ENCODE measurements around the gene MVB12B.

MVB12B gene

DNA sequence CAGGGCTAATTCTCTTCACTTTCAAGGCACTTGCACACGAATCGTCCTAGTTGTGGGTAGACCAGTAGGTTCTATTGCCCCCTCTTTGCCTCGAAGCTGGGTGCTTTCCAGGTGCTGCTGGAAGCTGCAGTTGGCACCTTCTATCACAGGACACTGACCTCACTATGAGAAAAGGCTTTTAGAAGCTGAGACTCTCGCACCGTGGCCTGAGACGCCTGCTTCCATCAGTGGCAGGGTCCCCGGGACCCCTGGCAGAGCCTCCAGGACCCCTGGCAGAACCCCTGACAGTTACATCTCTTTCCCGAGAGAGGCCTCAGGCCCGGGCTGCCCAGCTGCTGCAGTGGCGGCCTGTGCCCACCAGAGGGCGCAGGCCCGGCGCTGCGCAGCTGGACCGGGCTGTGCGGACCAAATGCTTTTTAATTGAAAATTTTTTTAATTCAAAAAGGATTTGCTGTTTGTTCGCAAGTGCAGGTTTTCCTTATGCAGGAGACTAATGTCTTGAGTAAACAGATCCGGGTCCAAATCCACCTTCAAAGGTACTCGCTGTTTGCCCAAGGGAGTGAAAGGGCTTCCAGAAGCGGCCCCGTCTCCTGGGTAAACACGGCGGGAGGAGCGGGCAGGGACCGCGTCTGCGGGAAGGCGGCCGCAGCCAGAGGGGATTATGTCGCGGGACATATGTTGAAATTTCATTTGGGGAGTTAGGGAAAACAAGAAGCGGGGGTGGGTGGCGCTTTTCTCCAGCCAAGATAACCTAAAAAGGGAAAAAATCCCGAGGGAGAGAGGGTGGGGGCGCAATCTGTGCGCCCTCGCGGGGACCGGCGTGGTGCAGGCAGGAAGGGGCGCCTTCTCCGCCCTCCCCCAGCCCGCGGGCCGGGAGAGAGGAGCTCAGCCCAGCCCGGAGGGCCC is 172.6 kb downstream of the MVB12B start:
- H3K9me3 ChIP-seq (ENCODE audit: insufficient read depth, low read depth, low read length): peaks cover 7% of the 10 kb centered on the region
- no peak overlapping the region for H4K8ac ChIP-seq (ENCODE audit: low read depth, low read length)
- H3K27ac ChIP-seq (ENCODE audit: low read depth, low read length): no peak overlapping the region
- H3K4me3 ChIP-seq (ENCODE audit: low read depth, low read length): no peak overlapping the region
- no peak overlapping the region for H2BK120ac ChIP-seq (ENCODE audit: insufficient read depth, low read length, poor library complexity)
- H4K12ac ChIP-seq (ENCODE audit: low read depth, low read length): no peak overlapping the region
- peak in 1 of 2 donors; percentile 63 for DNase-seq
- WGBS (ENCODE audit: extremely low coverage, insufficient coverage, insufficient read length): no CpG with 5 or more reads among the region's 46 CpGs
- H3K4ac ChIP-seq (ENCODE audit: low read depth, low read length): no peak overlapping the region
- peaks cover 3 to 11% of the 10 kb centered on the region in 2 experiments for H3K4me1 ChIP-seq (ENCODE audit: control insufficient read depth in 1 of 2, insufficient read depth in 2 of 2, low read length in 2 of 2)
- no peak overlapping the region for H2BK5ac ChIP-seq (ENCODE audit: low read depth, low read length, poor library complexity)
- no peak overlapping the region for H4K91ac ChIP-seq (ENCODE audit: low read depth, low read length)
- H2BK12ac ChIP-seq (ENCODE audit: low read length): no peak overlapping the region
- peaks cover 12% of the 10 kb centered on the region for H3K27me3 ChIP-seq (ENCODE audit: insufficient read depth, low read length)
- H3K4me2 ChIP-seq (ENCODE audit: low read length): peak overlapping the region; percentile 77
- H3K9ac ChIP-seq (ENCODE audit: low read length): peak overlapping the region; percentile 20
- no peak overlapping the region for H2AFZ ChIP-seq (ENCODE audit: insufficient read depth, low read length, poor library complexity)
- no peak overlapping the region for H3K23ac ChIP-seq (ENCODE audit: low read length)
- H2AK5ac ChIP-seq (ENCODE audit: low read length): no peak overlapping the region
- peaks cover 7% of the 10 kb centered on the region for H3K79me1 ChIP-seq (ENCODE audit: low read length)
- H3K18ac ChIP-seq (ENCODE audit: low read length): no peak overlapping the region
- peaks cover 10% of the 10 kb centered on the region in 2 experiments for H3K36me3 ChIP-seq (ENCODE audit: control insufficient read depth in 1 of 2, insufficient read depth in 2 of 2, low read length in 2 of 2)
- no peak overlapping the region for H3K14ac ChIP-seq (ENCODE audit: low read length)
- H3K79me2 ChIP-seq (ENCODE audit: control insufficient read depth, insufficient read depth, low read length, poor library complexity): no peaks in the 10 kb centered on the region

DNA sequence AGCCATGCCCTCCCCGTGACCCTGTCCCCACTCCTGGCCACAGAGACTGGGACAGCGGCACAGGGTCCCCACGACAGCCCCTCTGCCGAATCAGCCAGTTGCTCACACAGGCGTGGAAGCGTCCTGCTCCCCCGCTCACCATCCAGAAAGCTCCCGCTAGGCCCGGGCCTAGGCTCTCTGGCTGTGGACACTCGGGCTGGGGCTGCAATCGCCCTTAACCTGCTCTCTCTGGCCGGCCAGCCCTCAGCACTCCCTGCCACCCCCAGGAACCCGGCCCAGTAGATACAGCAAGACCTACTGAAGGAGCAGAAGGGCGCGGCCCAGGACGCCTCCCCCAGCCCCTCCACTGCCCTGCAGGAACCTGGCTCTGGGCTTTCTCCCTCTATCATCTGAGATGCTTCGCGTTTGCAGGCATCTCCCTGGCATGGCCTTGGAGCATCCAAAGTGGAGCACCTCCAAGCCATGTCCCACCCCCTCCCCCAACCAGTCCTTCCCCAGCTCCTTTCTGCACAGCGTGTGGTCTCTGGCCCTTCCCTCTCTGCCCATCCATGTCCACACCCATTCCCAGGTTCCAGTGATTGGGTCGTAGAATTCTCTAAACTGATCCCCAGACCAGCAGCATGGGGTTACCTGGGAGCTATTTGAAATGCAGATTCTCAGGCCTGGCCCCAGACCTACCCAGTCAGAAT is 173.4 kb downstream of the MVB12B start:
- Histone ChIP-seq H4K91ac (ENCODE audit: low read depth, low read length) (no peak overlapping the region), H3K14ac (ENCODE audit: low read length) (no peak overlapping the region), H3K79me2 (ENCODE audit: control insufficient read depth, insufficient read depth, low read length, poor library complexity) (no peaks in the 10 kb centered on the region), H3K4me1 (ENCODE audit: control insufficient read depth in 1 of 2, insufficient read depth in 2 of 2, low read length in 2 of 2) (peaks cover 3 to 11% of the 10 kb centered on the region in 2 experiments), H2AK5ac (ENCODE audit: low read length) (no peak overlapping the region), H3K4ac (ENCODE audit: low read depth, low read length) (no peak overlapping the region), H2BK12ac (ENCODE audit: low read length) (no peak overlapping the region), H3K9me3 (ENCODE audit: insufficient read depth, low read depth, low read length) (peaks cover 9% of the 10 kb centered on the region), H2BK120ac (ENCODE audit: insufficient read depth, low read length, poor library complexity) (no peak overlapping the region), H3K27me3 (ENCODE audit: insufficient read depth, low read length) (peaks cover 12% of the 10 kb centered on the region), H2BK5ac (ENCODE audit: low read depth, low read length, poor library complexity) (no peak overlapping the region), H3K23ac (ENCODE audit: low read length) (no peak overlapping the region), H2AFZ (ENCODE audit: insufficient read depth, low read length, poor library complexity) (no peak overlapping the region), H3K4me3 (ENCODE audit: low read depth, low read length) (no peak overlapping the region), H3K27ac (ENCODE audit: low read depth, low read length) (no peak overlapping the region), H3K36me3 (ENCODE audit: control insufficient read depth in 1 of 2, insufficient read depth in 2 of 2, low read length in 2 of 2) (peaks cover 15% of the 10 kb centered on the region in 2 experiments), H3K79me1 (ENCODE audit: low read length) (peaks cover 7% of the 10 kb centered on the region), H3K18ac (ENCODE audit: low read length) (no peak overlapping the region), H3K9ac (ENCODE audit: low read length) (peak overlapping the region; percentile 20), H4K8ac (ENCODE audit: low read depth, low read length) (no peak overlapping the region), H4K12ac (ENCODE audit: low read depth, low read length) (no peak overlapping the region), H3K4me2 (ENCODE audit: low read length) (peak overlapping the region; percentile 77)
- no peak for DNase-seq
- no CpG with 5 or more reads among the region's 20 CpGs for whole genome bisulfite sequencing (ENCODE audit: extremely low coverage, insufficient coverage, insufficient read length)

DNA sequence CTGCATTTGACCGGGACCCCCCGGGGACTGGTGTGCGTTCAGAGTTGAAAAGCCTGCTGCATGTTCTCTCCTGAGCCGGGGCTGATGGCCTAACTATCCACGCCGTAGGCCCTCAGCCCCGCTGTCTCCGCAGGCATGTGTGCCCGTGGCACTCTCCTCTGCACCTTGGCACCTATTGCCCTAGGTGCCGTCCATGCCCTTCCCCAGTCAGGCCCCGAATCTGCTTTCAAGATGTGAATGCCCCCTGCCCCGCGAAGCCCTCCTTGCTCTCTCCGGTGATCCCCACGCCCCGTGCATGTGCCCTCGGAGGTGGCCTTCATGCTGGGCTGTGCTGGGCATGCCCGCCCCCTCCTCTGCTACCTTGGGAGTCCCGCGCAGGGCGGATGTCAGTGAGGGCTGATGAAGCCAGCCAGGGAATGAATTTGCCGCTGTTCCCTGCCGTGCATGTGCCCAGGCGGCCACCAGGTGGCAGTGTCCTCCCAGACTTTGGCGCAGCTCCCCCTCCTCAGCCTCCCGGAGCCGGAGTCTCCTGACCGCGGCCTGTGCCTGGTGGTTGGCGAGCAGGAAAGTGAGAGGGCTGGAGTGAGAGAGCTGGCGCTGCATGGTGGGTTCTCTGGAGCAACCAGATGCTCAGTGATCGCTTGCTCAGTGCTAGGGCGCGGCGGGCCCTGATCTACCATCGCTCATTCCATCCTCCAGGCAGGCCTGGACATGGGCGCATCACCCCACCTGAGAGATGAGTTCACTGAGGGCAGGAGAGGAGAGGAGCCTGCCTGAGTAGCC is 174.2 kb downstream of the MVB12B start:
- H3K4me2 ChIP-seq (ENCODE audit: low read length): peak overlapping the region; percentile 26
- no peak overlapping the region for H3K4ac ChIP-seq (ENCODE audit: low read depth, low read length)
- H3K27me3 ChIP-seq (ENCODE audit: insufficient read depth, low read length): peaks cover 12% of the 10 kb centered on the region
- H2AFZ ChIP-seq (ENCODE audit: insufficient read depth, low read length, poor library complexity): no peak overlapping the region
- no peak overlapping the region for H3K14ac ChIP-seq (ENCODE audit: low read length)
- no peak overlapping the region for H3K23ac ChIP-seq (ENCODE audit: low read length)
- H4K8ac ChIP-seq (ENCODE audit: low read depth, low read length): no peak overlapping the region
- no peak overlapping the region for H2BK5ac ChIP-seq (ENCODE audit: low read depth, low read length, poor library complexity)
- H3K79me1 ChIP-seq (ENCODE audit: low read length): peaks cover 7% of the 10 kb centered on the region
- peak overlapping the region; percentile 2 for H4K91ac ChIP-seq (ENCODE audit: low read depth, low read length)
- H3K4me3 ChIP-seq (ENCODE audit: low read depth, low read length): no peak overlapping the region
- no CpG with 5 or more reads among the region's 37 CpGs for WGBS (ENCODE audit: extremely low coverage, insufficient coverage, insufficient read length)
- H2AK5ac ChIP-seq (ENCODE audit: low read length): no peak overlapping the region
- peaks cover 15 to 16% of the 10 kb centered on the region in 2 experiments for H3K36me3 ChIP-seq (ENCODE audit: control insufficient read depth in 1 of 2, insufficient read depth in 2 of 2, low read length in 2 of 2)
- no peaks in the 10 kb centered on the region for H3K79me2 ChIP-seq (ENCODE audit: control insufficient read depth, insufficient read depth, low read length, poor library complexity)
- H4K12ac ChIP-seq (ENCODE audit: low read depth, low read length): no peak overlapping the region
- no peak overlapping the region for H2BK12ac ChIP-seq (ENCODE audit: low read length)
- peaks cover 9% of the 10 kb centered on the region for H3K9me3 ChIP-seq (ENCODE audit: insufficient read depth, low read depth, low read length)
- no peak overlapping the region for H3K18ac ChIP-seq (ENCODE audit: low read length)
- DNase-seq: peak; percentile 47 to 80
- H3K4me1 ChIP-seq (ENCODE audit: control insufficient read depth in 1 of 2, insufficient read depth in 2 of 2, low read length in 2 of 2): peaks cover 3 to 11% of the 10 kb centered on the region in 2 experiments
- H2BK120ac ChIP-seq (ENCODE audit: insufficient read depth, low read length, poor library complexity): no peak overlapping the region
- no peak overlapping the region for H3K9ac ChIP-seq (ENCODE audit: low read length)
- H3K27ac ChIP-seq (ENCODE audit: low read depth, low read length): no peak overlapping the region
